ENCODE data around the gene TMEFF2. TPM values are rescaled to one million over a fixed set of nuclear protein-coding genes. Genes with fewer than 3 reads are reported as not detected.

The TMEFF2 gene
- total and polyA plus RNA-seq, 2 of the 4 experiments (the other 2 are of a cell fraction), result 1.3 to 3.0 TPM

DNA sequence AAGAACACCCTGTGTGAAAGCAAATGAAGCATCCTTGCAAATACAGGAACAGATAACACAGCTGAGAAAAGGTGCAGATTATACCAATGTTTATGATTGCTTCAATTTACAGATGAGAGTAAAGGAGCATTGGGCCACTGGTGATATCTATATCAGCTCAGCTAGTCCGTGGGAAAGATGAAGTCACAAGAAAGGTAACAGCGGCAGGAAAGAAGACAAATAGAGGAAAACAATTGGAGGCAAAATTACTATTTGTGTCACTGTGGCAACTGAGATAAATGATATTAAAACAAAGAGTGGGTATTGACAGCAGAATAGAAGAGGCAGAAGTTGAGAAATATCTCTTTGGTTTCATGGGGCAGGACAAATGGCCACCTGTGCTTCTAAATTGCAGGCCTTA is 226.6 kb downstream of the TMEFF2 start:
- H2AK5ac ChIP-seq (ENCODE audit: low read depth, low read length), result no peak overlapping the region
- H2BK15ac ChIP-seq (ENCODE audit: low read depth, low read length), result no peak overlapping the region
- 0 out of 2 replicates have a peak, but pooled peaks cover 1% of the 10 kb centered on the region for H3K4me1 ChIP-seq (ENCODE audit: control insufficient read depth, insufficient read depth, low read length)
- no peak overlapping the region for H3K18ac ChIP-seq (ENCODE audit: low read depth, low read length)
- H3K9me1 ChIP-seq (ENCODE audit: insufficient read depth, low read length), result no peaks in the 10 kb centered on the region
- H2BK5ac ChIP-seq (ENCODE audit: low read depth, low read length, poor library complexity, severe bottlenecking), result no peak overlapping the region
- no peaks in the 10 kb centered on the region for H4K20me1 ChIP-seq (ENCODE audit: insufficient read depth, low read length)
- no peak for ATAC-seq (ENCODE audit: low read depth)
- H3K4me2 ChIP-seq (ENCODE audit: low read depth, low read length), result no peak overlapping the region
- POLR2A ChIA-PET (ENCODE audit: unreplicated experiment), result no interaction called here
- no peak overlapping the region for H4K91ac ChIP-seq (ENCODE audit: insufficient read depth, low read depth, low read length)
- no peak overlapping the region for H4K5ac ChIP-seq (ENCODE audit: low read depth, low read length)
- BruUV-seq (replicated peaks), result no TSS peak
- intact Hi-C loops (cut with micrococcal nuclease), result no loop called here
- no peak for TF ChIP-seq CEBPB (IDR thresholded peaks at IDR 0.05; ENCODE audit: low read depth, low read length)
- TF ChIP-seq NFE2L2 (IDR thresholded peaks at IDR 0.05; ENCODE audit: low read depth, low read length), result no peak
- TF ChIP-seq RCOR1 (IDR thresholded peaks at IDR 0.05; ENCODE audit: insufficient replicate concordance, low read length), result no peak
- no peak for TF ChIP-seq RAD21 (IDR thresholded peaks at IDR 0.05; ENCODE audit: low read length)
- no peak for TF ChIP-seq CHD1 (IDR thresholded peaks at IDR 0.05; ENCODE audit: low read depth, low read length)
- no peak for TF ChIP-seq CTCF (conservative IDR thresholded peaks at IDR 0.05; ENCODE audit: low read depth, low read length)
- TF ChIP-seq MXI1 (IDR thresholded peaks at IDR 0.05; ENCODE audit: borderline replicate concordance, low read depth, low read length), result no peak
- no peak for TF ChIP-seq POLR2A (IDR thresholded peaks at IDR 0.05; ENCODE audit: low read depth, low read length)
- TF ChIP-seq ELK1 (IDR thresholded peaks at IDR 0.05; ENCODE audit: borderline replicate concordance, low read depth, low read length), result no peak
- TF ChIP-seq RFX5 (IDR thresholded peaks at IDR 0.05; ENCODE audit: low read depth, low read length), result no peak
- TF ChIP-seq BHLHE40 (IDR thresholded peaks at IDR 0.05; ENCODE audit: low read depth, low read length), result no peak
- TF ChIP-seq MAFK (IDR thresholded peaks at IDR 0.05; ENCODE audit: low read depth, low read length), result no peak
- TF ChIP-seq MAZ (IDR thresholded peaks at IDR 0.05; ENCODE audit: borderline replicate concordance, low read depth, low read length), result no peak
- TF ChIP-seq FOS (IDR thresholded peaks at IDR 0.05; ENCODE audit: low read depth, low read length), result no peak
- TF ChIP-seq, protein P1, sequence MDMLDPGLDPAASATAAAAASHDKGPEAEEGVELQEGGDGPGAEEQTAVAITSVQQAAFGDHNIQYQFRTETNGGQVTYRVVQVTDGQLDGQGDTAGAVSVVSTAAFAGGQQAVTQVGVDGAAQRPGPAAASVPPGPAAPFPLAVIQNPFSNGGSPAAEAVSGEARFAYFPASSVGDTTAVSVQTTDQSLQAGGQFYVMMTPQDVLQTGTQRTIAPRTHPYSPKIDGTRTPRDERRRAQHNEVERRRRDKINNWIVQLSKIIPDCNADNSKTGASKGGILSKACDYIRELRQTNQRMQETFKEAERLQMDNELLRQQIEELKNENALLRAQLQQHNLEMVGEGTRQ (IDR thresholded peaks at IDR 0.05; ENCODE audit: low read depth, low read length), result no peak
- TF ChIP-seq SMC3 (IDR thresholded peaks at IDR 0.05; ENCODE audit: low read depth, low read length), result no peak
- H3K27ac ChIP-seq (ENCODE audit: insufficient read depth, low read length), result no peak overlapping the region
- H3K79me1 ChIP-seq (ENCODE audit: low read depth in 1 of 2, low read length in 2 of 2), result no peaks in the 10 kb centered on the region
- no peak overlapping the region for H3K56ac ChIP-seq (ENCODE audit: extremely low read depth, insufficient read depth, low read length)
- no peaks in the 10 kb centered on the region for H3K27me3 ChIP-seq (ENCODE audit: control insufficient read depth, insufficient read depth, low read length)
- H3K4me3 ChIP-seq (ENCODE audit: insufficient read depth, low read depth, low read length), result no peak overlapping the region
- no peak overlapping the region for H2BK20ac ChIP-seq (ENCODE audit: low read depth, low read length)
- H3K4ac ChIP-seq (ENCODE audit: low read depth, low read length), result no peak overlapping the region
- H3K23ac ChIP-seq (ENCODE audit: low read depth, low read length), result no peak overlapping the region
- no peak overlapping the region for H3K9ac ChIP-seq (ENCODE audit: low read depth, low read length)
- H2AK9ac ChIP-seq (replicated peaks; ENCODE audit: low read depth, low read length, poor library complexity), result no peak overlapping the region
- H2BK120ac ChIP-seq (ENCODE audit: low read depth, low read length), result no peak overlapping the region
- no peak overlapping the region for H2AFZ ChIP-seq (replicated peaks; ENCODE audit: low read length, poor library complexity)
- dilution Hi-C loops (cut with HindIII; ENCODE audit: low sequenced_read_pairs, unreplicated experiment), result no loop called here
- in situ Hi-C loops (cut with MboI; ENCODE audit: low sequenced_read_pairs), result no loop called here
- CTCF ChIA-PET, result no interaction called here
- 90% methylated on average over 2 of the region's 2 CpGs; no CpG with 5 or more reads in 1 of the 2 experiments for WGBS, 2 experiments (ENCODE audit: extremely low coverage in 2 of 2, insufficient read length in 1 of 2)
- H3K9me3 ChIP-seq (ENCODE audit: control insufficient read depth, insufficient read depth, low read length), result no peaks in the 10 kb centered on the region
- no peaks in the 10 kb centered on the region for H3K36me3 ChIP-seq (ENCODE audit: control insufficient read depth, insufficient read depth, low read length)
- no peak for DNase-seq
- no peak overlapping the region for H3K14ac ChIP-seq (replicated peaks; ENCODE audit: low read depth, low read length)
- no peak overlapping the region for H4K8ac ChIP-seq (ENCODE audit: low read depth in 2 of 2, low read length in 2 of 2)

Measured in IMR-90 (cell line).